Middle frontal gyrus (tissue), 1 donor: Measurements from ENCODE around the gene ERFE.

Experiments
- DNase-seq: peaks from one replicate; pipeline ENCODE4 v3.0.0-alpha.2; 2015; ENCODE audit warnings: low spot score; ENCODE audit errors: extremely low spot score

ERFE gene

GRCh38 chr2:238139196-238140039, 19.4 kb upstream of the ERFE start:
- no peak for DNase-seq

- DNase-seq = no peak
Measured at GRCh38 chr2:238140040-238140439, 18.7 kb upstream of the ERFE start.

GRCh38 chr2:238140721-238141540, 17.8 kb upstream of the ERFE start:
- no peak for DNase-seq

- no peak for DNase-seq
Measured at GRCh38 chr2:238141541-238142318, 17.0 kb upstream of the ERFE start.

GRCh38 chr2:238142382-238143205, 16.2 kb upstream of the ERFE start:
- no peak for DNase-seq

GRCh38 chr2:238143239-238143951, 15.4 kb upstream of the ERFE start:
- DNase-seq = no peak

GRCh38 chr2:238144262-238144661, 14.5 kb upstream of the ERFE start:
- DNase-seq = no peak

GRCh38 chr2:238145046-238145445, 13.7 kb upstream of the ERFE start:
- no peak for DNase-seq

GRCh38 chr2:238145851-238146250, 12.9 kb upstream of the ERFE start:
- DNase-seq = no peak

- DNase-seq = no peak
Measured at GRCh38 chr2:238146884-238147544, 11.8 kb upstream of the ERFE start.

GRCh38 chr2:238148981-238149380, 9.8 kb upstream of the ERFE start:
- no peak for DNase-seq

GRCh38 chr2:238149841-238150572, 8.8 kb upstream of the ERFE start:
- no peak for DNase-seq

GRCh38 chr2:238150686-238151085, 8.1 kb upstream of the ERFE start:
- DNase-seq = no peak

- no peak for DNase-seq
Measured at GRCh38 chr2:238151205-238151604, 7.6 kb upstream of the ERFE start.

GRCh38 chr2:238151628-238152235, 7.0 kb upstream of the ERFE start:
- DNase-seq = no peak

- DNase-seq = no peak
Measured at GRCh38 chr2:238152771-238153688, 5.7 kb upstream of the ERFE start.

- no peak for DNase-seq
Measured at GRCh38 chr2:238154570-238154969, 4.2 kb upstream of the ERFE start.
